Endothelial cell of umbilical vein (primary cell): Measurements from ENCODE around the gene SLC5A9. TPM values are rescaled to one million over a fixed set of nuclear protein-coding genes. Genes with fewer than 3 reads are reported as not detected.

ENCODE experiments used
- BruUV-seq: library from RNA; stranded (reverse); fragments of 400-500 nt; replicated peaks from 2 replicates; lab custom pipeline; 2021; lab: Mats Ljungman, UMichigan
- CTCF ChIA-PET: fragments of 300-600, 350-600 bp; sonication (Branson Sonifier 250); formaldehyde crosslinking; loops from one replicate; lab custom pipeline; 2021; ENCODE audit warnings: antibody characterized with exemption, inconsistent platforms; lab: Charles Lee
- POLR2A ChIA-PET: fragments of 300-600, 350-600 bp; sonication (Branson Sonifier 250); formaldehyde crosslinking; loops from one replicate; lab custom pipeline; 2021; ENCODE audit warnings: antibody characterized with exemption, inconsistent platforms; lab: Charles Lee
- DNase-seq: peaks from one replicate; pipeline ENCODE4 v3.0.0-alpha.2; 2011; ENCODE audit warnings: low read depth, low spot score
- FAIRE-seq: peaks from 2 replicates; lab custom pipeline; 2011; peaks lifted over from hg19 to GRCh38; lab: Jason Lieb, UNC
- H2AFZ ChIP-seq: 2 replicates; pipeline ENCODE4 v1.6.0; 2012; ENCODE audit warnings: low read depth, low read length, control low read depth, inconsistent platforms
- H3K27ac ChIP-seq: 2 replicates; pipeline ENCODE4 v1.5.1; 2011; ENCODE audit warnings: low read depth, mild to moderate bottlenecking, control low read depth, low read length, moderate library complexity; ENCODE audit not compliant: insufficient read depth
- H3K27me3 ChIP-seq, 2 experiments: 2 replicates each; pipeline versions ENCODE4 v1.6.0 to v1.6.1; 2011; ENCODE audit warnings: low read length in 2 of 2, mixed read lengths in 1 of 2; ENCODE audit not compliant: control insufficient read depth in 2 of 2, insufficient read depth in 2 of 2
- H3K36me3 ChIP-seq, 2 experiments: 2 replicates in 1 of 2; 3 replicates in 1 of 2; pipeline ENCODE4 v1.5.1; 2011; ENCODE audit warnings: low read length in 2 of 2, mild to moderate bottlenecking in 1 of 2, moderate library complexity in 1 of 2; ENCODE audit not compliant: control insufficient read depth in 2 of 2, insufficient read depth in 2 of 2; ENCODE audit errors: extremely low read depth in 1 of 2
- H3K4me1 ChIP-seq: 3 replicates; pipeline ENCODE4 v1.5.1; 2011; ENCODE audit warnings: mild to moderate bottlenecking, low read length; ENCODE audit not compliant: control insufficient read depth, insufficient read depth; ENCODE audit errors: extremely low read depth
- H3K4me2 ChIP-seq: 2 replicates; pipeline ENCODE4 v1.6.1; 2011; ENCODE audit warnings: low read length, control low read depth, mixed read lengths; ENCODE audit not compliant: insufficient read depth
- H3K4me3 ChIP-seq, 3 experiments: fragments of 200-600 bp in 1 of 3; sonication (generic), shearing (Covaris generic) in 1 of 3; replicated peaks in 1 of 3; 2 replicates each; pipeline ENCODE4 v1.5.1; 2011 to 2016; ENCODE audit warnings: control low read depth in 3 of 3, low read length in 3 of 3, mild to moderate bottlenecking in 2 of 3, inconsistent platforms in 1 of 3, low read depth in 1 of 3, moderate library complexity in 1 of 3; ENCODE audit not compliant: insufficient read depth in 1 of 3
- H3K79me2 ChIP-seq: 2 replicates; pipeline ENCODE4 v1.6.0; 2012; ENCODE audit warnings: low read length, inconsistent platforms; ENCODE audit not compliant: control insufficient read depth, insufficient read depth
- H3K9ac ChIP-seq: replicated peaks from 2 replicates; pipeline ENCODE3; 2011; ENCODE audit warnings: low read length, control low read depth; ENCODE audit not compliant: insufficient read depth; ENCODE audit errors: extremely low read depth
- H3K9me1 ChIP-seq: replicated peaks from 3 replicates; pipeline ENCODE4 v1.6.0; 2011; ENCODE audit warnings: mild to moderate bottlenecking, low read length; ENCODE audit not compliant: control insufficient read depth, insufficient read depth; ENCODE audit errors: extremely low read depth
- H3K9me3 ChIP-seq: replicated peaks from 2 replicates; pipeline ENCODE4 v1.5.1; 2012; ENCODE audit warnings: low read length, inconsistent platforms; ENCODE audit not compliant: control insufficient read depth, insufficient read depth
- H4K20me1 ChIP-seq: replicated peaks from 2 replicates; pipeline ENCODE3; 2011; ENCODE audit warnings: mild to moderate bottlenecking, low read length; ENCODE audit not compliant: control insufficient read depth, insufficient read depth; ENCODE audit errors: extremely low read depth
- EZH2 ChIP-seq: IDR thresholded peaks from 2 replicates; pipeline ENCODE4 v1.6.1; 2012; ENCODE audit warnings: borderline replicate concordance, low read depth, mild to moderate bottlenecking, moderate library complexity, low read length, inconsistent platforms; ENCODE audit not compliant: severe bottlenecking
- FOS ChIP-seq: IDR thresholded peaks from 2 replicates; pipeline ENCODE4 v1.6.1; 2011; ENCODE audit warnings: mild to moderate bottlenecking, low read length, moderate library complexity, borderline replicate concordance; ENCODE audit not compliant: insufficient read depth
- GATA2 ChIP-seq: IDR thresholded peaks from 2 replicates; pipeline ENCODE4 v1.7.0; 2011; ENCODE audit warnings: low read depth, mild to moderate bottlenecking, moderate library complexity, mixed read lengths, low read length; ENCODE audit not compliant: insufficient read length, insufficient read depth
- JUN ChIP-seq: IDR thresholded peaks from 2 replicates; pipeline ENCODE4 v1.6.1; 2011; ENCODE audit warnings: borderline replicate concordance, low read depth; ENCODE audit not compliant: insufficient read length, insufficient read depth
- MYC ChIP-seq: IDR thresholded peaks from one replicate; pipeline ENCODE4 v1.6.1; 2011; ENCODE audit warnings: mild to moderate bottlenecking, low read depth, low read length
- POLR2A ChIP-seq: IDR thresholded peaks from 2 replicates; pipeline ENCODE4 v1.6.1; 2012; ENCODE audit warnings: low read depth, mild to moderate bottlenecking, control low read depth, low read length
- POLR2AphosphoS5 ChIP-seq: IDR thresholded peaks from 2 replicates; pipeline ENCODE4 v1.6.1; 2012; ENCODE audit warnings: low read depth, mild to moderate bottlenecking, control low read depth, low read length, moderate library complexity; ENCODE audit not compliant: insufficient read depth
- dilution Hi-C: fragments of 300-500 bp; cut with MboI; formaldehyde crosslinking; loops from one replicate; pipeline ENCODE4 v1.15.0; 2019; ENCODE audit warnings: low sequenced_read_pairs; ENCODE audit not compliant: extremely low pct_ligation_motif_present
- intact Hi-C: fragments of 100-400 bp; cut with micrococcal nuclease; formaldehyde crosslinking; loops from one replicate; pipeline ENCODE4 v1.10.0; 2022
- polyA plus RNA-seq, 4 experiments: library from polyadenylated mRNA; depleted of rRNA in 3 of 4; stranded (reverse) in 3 of 4; unstranded in 1 of 4; fragments of >200 nt; gene quantifications; 2 replicates each; pipeline versions ENCODE4 v1.2.1 to v1.2.3, GENCODE V29; 2011 to 2012; ENCODE audit warnings: missing spikeins in 1 of 4
- total RNA-seq: library from RNA; stranded (reverse); gene quantifications from 2 replicates; pipeline ENCODE4 v1.2.3, GENCODE V29; 2021
- TF ChIP-seq, protein P1 (sequence below), 2 donors: IDR thresholded peaks; 1 replicate in 1 of 2; 2 replicates in 1 of 2; pipeline ENCODE4 v1.5.1; 2011; ENCODE audit warnings: low read length in 2 of 2, mild to moderate bottlenecking in 2 of 2, moderate library complexity in 2 of 2, control low read depth in 1 of 2, inconsistent platforms in 1 of 2, low read depth in 1 of 2; ENCODE audit not compliant: insufficient read depth in 1 of 2; ENCODE audit errors: extremely low read depth in 1 of 2
- TF ChIP-seq, protein P2 (sequence below): IDR thresholded peaks from 2 replicates; pipeline ENCODE4 v1.6.1; 2011; ENCODE audit not compliant: insufficient read depth, insufficient read length

SLC5A9 gene
- total and polyA plus RNA-seq, 2 donors (not counting 3 experiments of a cell fraction or from before 2014, with no cell fraction given): not detected

DNA sequence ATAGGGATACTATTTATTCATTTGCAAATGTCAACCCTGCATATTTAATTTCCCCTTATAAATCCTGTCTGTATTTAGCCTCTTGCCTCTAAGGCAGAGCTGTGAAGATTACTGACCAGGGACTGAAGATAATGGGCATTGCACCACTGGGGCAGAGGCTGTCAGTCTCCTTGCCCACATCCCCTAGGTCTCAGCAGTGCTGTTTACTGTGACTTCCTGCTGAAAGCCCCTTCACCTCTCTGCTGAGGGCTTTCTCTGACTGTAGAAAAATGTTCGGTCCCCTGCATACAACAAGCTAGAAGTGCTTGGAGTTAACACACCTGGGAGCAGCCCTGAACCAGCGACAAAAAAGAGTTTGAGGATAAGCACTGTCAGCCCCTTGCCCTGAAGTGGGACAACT, 28.8 kb downstream of the SLC5A9 start:
- Histone ChIP-seq H3K9me1 (no peaks in the 10 kb centered on the region), H3K27ac (no peak overlapping the region), H4K20me1 (no peaks in the 10 kb centered on the region), H3K9me3 (no peaks in the 10 kb centered on the region), H3K36me3 (no peaks in the 10 kb centered on the region), H2AFZ (no peak overlapping the region), H3K4me2 (no peak overlapping the region), H3K4me3 (no peak overlapping the region), H3K9ac (no peak overlapping the region), H3K4me1 (no peaks in the 10 kb centered on the region), H3K79me2 (no peaks in the 10 kb centered on the region), H3K27me3 (no peaks in the 10 kb centered on the region)
- ChIA-PET CTCF (interaction anchor here (1.1 kb wide), 1 partner anchor 15 kb away, joined by 3 read pairs; no protein-coding TSS in a partner anchor), POLR2A (no interaction called here)
- FAIRE-seq: no peak
- dilution Hi-C loops (no loop called here), intact Hi-C loops (no loop called here)
- no peak for DNase-seq
- no TSS peak for BruUV-seq
- TF ChIP-seq, protein P1, sequence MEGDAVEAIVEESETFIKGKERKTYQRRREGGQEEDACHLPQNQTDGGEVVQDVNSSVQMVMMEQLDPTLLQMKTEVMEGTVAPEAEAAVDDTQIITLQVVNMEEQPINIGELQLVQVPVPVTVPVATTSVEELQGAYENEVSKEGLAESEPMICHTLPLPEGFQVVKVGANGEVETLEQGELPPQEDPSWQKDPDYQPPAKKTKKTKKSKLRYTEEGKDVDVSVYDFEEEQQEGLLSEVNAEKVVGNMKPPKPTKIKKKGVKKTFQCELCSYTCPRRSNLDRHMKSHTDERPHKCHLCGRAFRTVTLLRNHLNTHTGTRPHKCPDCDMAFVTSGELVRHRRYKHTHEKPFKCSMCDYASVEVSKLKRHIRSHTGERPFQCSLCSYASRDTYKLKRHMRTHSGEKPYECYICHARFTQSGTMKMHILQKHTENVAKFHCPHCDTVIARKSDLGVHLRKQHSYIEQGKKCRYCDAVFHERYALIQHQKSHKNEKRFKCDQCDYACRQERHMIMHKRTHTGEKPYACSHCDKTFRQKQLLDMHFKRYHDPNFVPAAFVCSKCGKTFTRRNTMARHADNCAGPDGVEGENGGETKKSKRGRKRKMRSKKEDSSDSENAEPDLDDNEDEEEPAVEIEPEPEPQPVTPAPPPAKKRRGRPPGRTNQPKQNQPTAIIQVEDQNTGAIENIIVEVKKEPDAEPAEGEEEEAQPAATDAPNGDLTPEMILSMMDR (IDR thresholded peaks at IDR 0.05; ENCODE audit: extremely low read depth in 1 of 2, insufficient read depth in 1 of 2, low read depth in 1 of 2, low read length in 2 of 2): no peak
- no peak for TF ChIP-seq GATA2
- TF ChIP-seq MYC: no peak
- no peak for TF ChIP-seq POLR2AphosphoS5
- TF ChIP-seq FOS: no peak
- TF ChIP-seq POLR2A: no peak
- TF ChIP-seq, protein P2, sequence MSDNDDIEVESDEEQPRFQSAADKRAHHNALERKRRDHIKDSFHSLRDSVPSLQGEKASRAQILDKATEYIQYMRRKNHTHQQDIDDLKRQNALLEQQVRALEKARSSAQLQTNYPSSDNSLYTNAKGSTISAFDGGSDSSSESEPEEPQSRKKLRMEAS: no peak
- TF ChIP-seq EZH2: no peak
- no peak for TF ChIP-seq JUN
